H9 (cell line): ENCODE data around the gene CLRN3. TPM values are rescaled to one million over a fixed set of nuclear protein-coding genes. Genes with fewer than 3 reads are reported as not detected.

ENCODE experiments used
- DNase-seq: peaks from one replicate; pipeline ENCODE4 v3.0.0-alpha.2; 2017
- H2AFZ ChIP-seq: one replicate; pipeline ENCODE4 v1.6.1; 2013; ENCODE audit warnings: mild to moderate bottlenecking, low read length, control low read depth, moderate library complexity
- H2AK5ac ChIP-seq: 2 replicates; pipeline ENCODE4 v1.6.1; 2013; ENCODE audit warnings: low read length, control low read depth, mixed read lengths; ENCODE audit not compliant: insufficient read length
- H2BK120ac ChIP-seq: one replicate; pipeline ENCODE4 v1.6.1; 2013; ENCODE audit warnings: low read depth, mild to moderate bottlenecking, low read length, control low read depth, inconsistent platforms; ENCODE audit not compliant: poor library complexity, severe bottlenecking
- H2BK12ac ChIP-seq: 2 replicates; pipeline ENCODE4 v1.6.1; 2013; ENCODE audit warnings: low read length, control low read depth, mixed read lengths, low read depth; ENCODE audit not compliant: insufficient read length
- H2BK15ac ChIP-seq: 2 replicates; pipeline ENCODE4 v1.6.1; 2013; ENCODE audit warnings: low read depth, low read length, control low read depth
- H2BK20ac ChIP-seq: one replicate; pipeline ENCODE4 v1.6.1; 2013; ENCODE audit warnings: low read depth, mild to moderate bottlenecking, low read length, control low read depth, inconsistent platforms; ENCODE audit not compliant: poor library complexity, severe bottlenecking
- H2BK5ac ChIP-seq: 2 replicates; pipeline ENCODE4 v1.6.1; 2013; ENCODE audit warnings: low read length, control low read depth, mixed read lengths; ENCODE audit not compliant: insufficient read length
- H3K14ac ChIP-seq: 2 replicates; pipeline ENCODE4 v1.6.1; 2013; ENCODE audit warnings: low read length, control low read depth; ENCODE audit not compliant: insufficient read depth
- H3K18ac ChIP-seq: 2 replicates; pipeline ENCODE4 v1.6.1; 2013; ENCODE audit warnings: low read depth, mild to moderate bottlenecking, mixed read lengths, low read length, control low read depth; ENCODE audit not compliant: insufficient read length
- H3K23ac ChIP-seq: 2 replicates; pipeline ENCODE4 v1.6.1; 2013; ENCODE audit warnings: low read length, control low read depth, mixed read lengths, low read depth; ENCODE audit not compliant: insufficient read length
- H3K23me2 ChIP-seq: 2 replicates; pipeline ENCODE4 v1.6.1; 2013; ENCODE audit warnings: low read depth, mild to moderate bottlenecking, mixed read lengths, low read length, control low read depth; ENCODE audit not compliant: insufficient read length, poor library complexity, severe bottlenecking
- H3K27ac ChIP-seq: 2 replicates; pipeline ENCODE4 v1.5.1; 2013; ENCODE audit warnings: low read length, control low read depth, mixed read lengths, low read depth; ENCODE audit not compliant: insufficient read length
- H3K27me3 ChIP-seq: 2 replicates; pipeline ENCODE4 v1.6.1; 2013; ENCODE audit warnings: low read length, control low read depth, inconsistent platforms; ENCODE audit not compliant: insufficient read depth
- H3K4ac ChIP-seq: 2 replicates; pipeline ENCODE4 v1.6.1; 2013; ENCODE audit warnings: low read depth, mild to moderate bottlenecking, control low read depth, inconsistent platforms, low read length, moderate library complexity
- H3K4me1 ChIP-seq: 2 replicates; pipeline ENCODE4 v1.6.1; 2013; ENCODE audit warnings: low read length, control low read depth, inconsistent platforms; ENCODE audit not compliant: insufficient read depth
- H3K4me2 ChIP-seq: 2 replicates; pipeline ENCODE4 v1.6.1; 2013; ENCODE audit warnings: low read length, control low read depth, mixed read lengths; ENCODE audit not compliant: insufficient read length, insufficient read depth
- H3K56ac ChIP-seq: 2 replicates; pipeline ENCODE4 v1.6.1; 2013; ENCODE audit warnings: low read depth, mild to moderate bottlenecking, mixed read lengths, low read length, control low read depth; ENCODE audit not compliant: insufficient read length
- H3K79me1 ChIP-seq: 2 replicates; pipeline ENCODE4 v1.6.1; 2013; ENCODE audit warnings: low read depth, mild to moderate bottlenecking, moderate library complexity, low read length, control low read depth, inconsistent platforms; ENCODE audit not compliant: insufficient read depth, poor library complexity, severe bottlenecking
- H3K79me2 ChIP-seq: 2 replicates; pipeline ENCODE4 v1.6.1; 2013; ENCODE audit warnings: low read length, control low read depth, inconsistent platforms; ENCODE audit not compliant: insufficient read depth
- H3K9ac ChIP-seq: 2 replicates; pipeline ENCODE4 v1.6.1; 2013; ENCODE audit warnings: low read length, control low read depth, mixed read lengths; ENCODE audit not compliant: insufficient read length; ENCODE audit errors: extremely low read depth
- H3K9me3 ChIP-seq: one replicate; pipeline ENCODE4 v1.6.1; 2013; ENCODE audit warnings: low read depth, low read length, inconsistent platforms; ENCODE audit not compliant: control insufficient read depth
- H3T11ph ChIP-seq: one replicate; pipeline ENCODE4 v1.6.1; 2013; ENCODE audit warnings: mild to moderate bottlenecking, low read length, control low read depth, inconsistent platforms
- H4K20me1 ChIP-seq: one replicate; pipeline ENCODE4 v1.6.1; 2013; ENCODE audit not compliant: control insufficient read depth, insufficient read length, insufficient read depth
- H4K5ac ChIP-seq: 2 replicates; pipeline ENCODE4 v1.6.1; 2013; ENCODE audit warnings: low read depth, mild to moderate bottlenecking, mixed read lengths, low read length, control low read depth; ENCODE audit not compliant: insufficient read length
- H4K8ac ChIP-seq: replicated peaks from 2 replicates; pipeline ENCODE4 v1.6.1; 2013; ENCODE audit warnings: low read length, control low read depth, mixed read lengths, low read depth; ENCODE audit not compliant: insufficient read length
- H4K91ac ChIP-seq: 2 replicates; pipeline ENCODE4 v1.6.1; 2013; ENCODE audit warnings: low read depth, mild to moderate bottlenecking, moderate library complexity, mixed read lengths, low read length, control low read depth; ENCODE audit not compliant: insufficient read length
- H3K27ac Mint-ChIP-seq, 3 experiments: 2 replicates in 2 of 3; 3 replicates in 1 of 3; pipeline ENCODE4 v1.8.0; 2020 to 2021; ENCODE audit warnings: mixed read lengths in 3 of 3, mild to moderate bottlenecking in 1 of 3, moderate library complexity in 1 of 3
- H3K27me3 Mint-ChIP-seq: 2 replicates; pipeline ENCODE4 v1.8.0; 2021; ENCODE audit warnings: low read depth, mild to moderate bottlenecking, moderate library complexity, mixed read lengths
- H3K36me3 Mint-ChIP-seq, 3 experiments: 2 replicates in 2 of 3; 3 replicates in 1 of 3; pipeline ENCODE4 v1.8.0; 2020 to 2021; ENCODE audit warnings: low read depth in 3 of 3, mixed read lengths in 3 of 3; ENCODE audit not compliant: insufficient read depth in 1 of 3
- H3K4me1 Mint-ChIP-seq, 2 experiments: 2 replicates each; pipeline ENCODE4 v1.8.0; 2020; ENCODE audit warnings: mixed read lengths in 2 of 2
- H3K4me3 Mint-ChIP-seq, 2 experiments: 2 replicates in 1 of 2; 3 replicates in 1 of 2; pipeline ENCODE4 v1.8.0; 2020 to 2021; ENCODE audit warnings: mild to moderate bottlenecking in 2 of 2, mixed read lengths in 2 of 2, moderate library complexity in 1 of 2
- H3K9me3 Mint-ChIP-seq, 2 experiments: 2 replicates in 1 of 2; 3 replicates in 1 of 2; pipeline ENCODE4 v1.8.0; 2020; ENCODE audit warnings: mild to moderate bottlenecking in 2 of 2, mixed read lengths in 2 of 2, moderate library complexity in 1 of 2
- total RNA-seq: library from RNA; stranded (reverse); gene quantifications from 2 replicates; pipeline ENCODE4 v1.2.1, GENCODE V29; 2021
- TF ChIP-seq, protein P1 (sequence below): fragments of 200-600 bp; sonication (generic); conservative IDR thresholded peaks from 3 replicates; pipeline ENCODE4 v1.8.0; 2021; ENCODE audit warnings: antibody characterized with exemption, mild to moderate bottlenecking

The CLRN3 gene
- total RNA-seq, 1 experiment from 2014 or later: not detected

DNA sequence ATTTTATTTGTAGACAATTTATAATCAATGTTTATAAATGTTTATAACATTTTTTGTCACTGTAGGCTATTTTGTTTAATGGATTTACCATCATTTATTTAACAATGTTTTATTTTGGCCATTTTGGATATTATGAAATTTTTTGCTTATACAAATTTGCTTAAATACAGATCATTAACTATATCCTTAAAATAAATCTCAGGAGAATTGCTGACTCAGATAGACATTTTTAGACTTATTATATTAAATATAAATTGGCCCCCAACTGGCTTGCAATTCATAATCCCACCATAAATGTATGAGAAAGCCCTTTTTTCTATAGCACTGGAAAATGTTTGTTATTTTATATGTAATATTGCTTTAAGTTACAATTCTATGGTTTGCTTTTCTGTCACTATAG, 3.8 kb upstream of the CLRN3 start:
- no peaks in the 10 kb centered on the region for H3K4me1 Mint-ChIP-seq

More for the DNA sequence above, 3.8 kb upstream of the CLRN3 start:
- H3K36me3 Mint-ChIP-seq: no peaks in the 10 kb centered on the region
- no peak overlapping the region for H2AFZ ChIP-seq
- H4K5ac ChIP-seq: no peak overlapping the region
- H2BK5ac ChIP-seq: no peak overlapping the region
- no peak overlapping the region for H2BK20ac ChIP-seq
- H3T11ph ChIP-seq: no peak overlapping the region
- H3K56ac ChIP-seq: no peak overlapping the region
- H2AK5ac ChIP-seq: no peak overlapping the region
- H3K27me3 Mint-ChIP-seq: peaks cover 3% of the 10 kb centered on the region; the same call in 1 of the 2 replicates
- no peaks in the 10 kb centered on the region for H4K20me1 ChIP-seq
- TF ChIP-seq, protein P1, sequence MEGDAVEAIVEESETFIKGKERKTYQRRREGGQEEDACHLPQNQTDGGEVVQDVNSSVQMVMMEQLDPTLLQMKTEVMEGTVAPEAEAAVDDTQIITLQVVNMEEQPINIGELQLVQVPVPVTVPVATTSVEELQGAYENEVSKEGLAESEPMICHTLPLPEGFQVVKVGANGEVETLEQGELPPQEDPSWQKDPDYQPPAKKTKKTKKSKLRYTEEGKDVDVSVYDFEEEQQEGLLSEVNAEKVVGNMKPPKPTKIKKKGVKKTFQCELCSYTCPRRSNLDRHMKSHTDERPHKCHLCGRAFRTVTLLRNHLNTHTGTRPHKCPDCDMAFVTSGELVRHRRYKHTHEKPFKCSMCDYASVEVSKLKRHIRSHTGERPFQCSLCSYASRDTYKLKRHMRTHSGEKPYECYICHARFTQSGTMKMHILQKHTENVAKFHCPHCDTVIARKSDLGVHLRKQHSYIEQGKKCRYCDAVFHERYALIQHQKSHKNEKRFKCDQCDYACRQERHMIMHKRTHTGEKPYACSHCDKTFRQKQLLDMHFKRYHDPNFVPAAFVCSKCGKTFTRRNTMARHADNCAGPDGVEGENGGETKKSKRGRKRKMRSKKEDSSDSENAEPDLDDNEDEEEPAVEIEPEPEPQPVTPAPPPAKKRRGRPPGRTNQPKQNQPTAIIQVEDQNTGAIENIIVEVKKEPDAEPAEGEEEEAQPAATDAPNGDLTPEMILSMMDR: no peak
- H3K9me3 ChIP-seq: no peaks in the 10 kb centered on the region
- no peak overlapping the region for H3K18ac ChIP-seq
- no peaks in the 10 kb centered on the region for H3K4me1 ChIP-seq
- H3K9ac ChIP-seq: no peak overlapping the region
- H3K79me1 ChIP-seq: no peaks in the 10 kb centered on the region
- no peaks in the 10 kb centered on the region for H3K79me2 ChIP-seq
- no peak overlapping the region for H3K14ac ChIP-seq
- no peak overlapping the region for H4K91ac ChIP-seq
- no peak overlapping the region for H3K4ac ChIP-seq
- H3K4me3 Mint-ChIP-seq: no peak overlapping the region
- H2BK12ac ChIP-seq: no peak overlapping the region
- no peak overlapping the region for H4K8ac ChIP-seq
- no peak overlapping the region for H3K4me2 ChIP-seq
- DNase-seq: no peak
- no peaks in the 10 kb centered on the region for H3K27me3 ChIP-seq
- no peak overlapping the region for H3K27ac Mint-ChIP-seq
- H3K23ac ChIP-seq: no peak overlapping the region
- no peak overlapping the region for H2BK120ac ChIP-seq
- H2BK15ac ChIP-seq: no peak overlapping the region
- H3K9me3 Mint-ChIP-seq: peaks cover 0 to 4% of the 10 kb centered on the region in 2 experiments; a peak in 1 of 5 replicates
- H3K23me2 ChIP-seq: no peaks in the 10 kb centered on the region
- H3K27ac ChIP-seq: no peak overlapping the region
